HCT116 (cell line): ENCODE results near the gene PREX1. TPM values are rescaled to one million over a fixed set of nuclear protein-coding genes. Genes with fewer than 3 reads are reported as not detected.

ENCODE experiments used
- ATAC-seq: fragments of 200-7000 bp; cut with Tn5 transposase; 2 replicates; pipeline ENCODE4 v1.9.1; 2020; ENCODE audit warnings: mild to moderate bottlenecking, moderate library complexity
- BruUV-seq: library from RNA; stranded (reverse); fragments of 400-500 nt; replicated peaks from 2 replicates; lab custom pipeline; 2021; lab: Mats Ljungman, UMichigan
- CTCF ChIA-PET: fragments of 300-600 bp; sonication (Branson Sonifier 250); formaldehyde crosslinking; loops from one replicate; lab custom pipeline; 2021; ENCODE audit warnings: antibody characterized with exemption; lab: Charles Lee
- POLR2A ChIA-PET: fragments of 300-600, 350-600 bp; sonication (Branson Sonifier 250); formaldehyde crosslinking; loops from one replicate; lab custom pipeline; 2021; ENCODE audit warnings: antibody characterized with exemption; lab: Charles Lee
- RAD21 ChIA-PET, 2 experiments: fragments of 300-600 bp; sonication (Branson Sonifier 250); formaldehyde crosslinking; loops; one replicate each; lab custom pipeline; 2023; ENCODE audit warnings: low total read pairs in 2 of 2; ENCODE audit not compliant: uncharacterized antibody in 2 of 2, unreplicated experiment in 2 of 2, low non-redundant PET in 1 of 2; lab: Charles Lee
- DNase-seq: peaks from one replicate; pipeline ENCODE4 v3.0.0-alpha.2; 2010; ENCODE audit warnings: low read depth, low spot score
- H2AFZ ChIP-seq: fragments of 200-600 bp; shearing (Covaris generic), sonication (generic); 2 replicates; pipeline ENCODE4 v1.6.1; 2017; ENCODE audit warnings: low read depth, mixed run types, mixed read lengths, antibody characterized with exemption, low read length; ENCODE audit not compliant: poor library complexity, severe bottlenecking
- H3K27ac ChIP-seq: 2 replicates; pipeline ENCODE4 v1.5.1; 2012; ENCODE audit warnings: low read depth, low read length
- H3K27me3 ChIP-seq: fragments of 200-600 bp; sonication (generic); 2 replicates; pipeline ENCODE4 v1.6.1; 2016; ENCODE audit warnings: mixed run types, low read length, mixed read lengths; ENCODE audit not compliant: insufficient read depth
- H3K36me3 ChIP-seq, 2 experiments: fragments of 200-500 bp in 1 of 2; fragments of 200-600 bp in 1 of 2; sonication (Bioruptor generic) in 1 of 2; sonication (generic) in 1 of 2; 2 replicates each; pipeline versions ENCODE4 v1.5.1 to v1.6.1; 2014 to 2016; ENCODE audit warnings: low read length in 2 of 2, inconsistent platforms in 1 of 2, mixed read lengths in 1 of 2, mixed run types in 1 of 2; ENCODE audit not compliant: insufficient read depth in 2 of 2, control insufficient read depth in 1 of 2
- H3K4me1 ChIP-seq, 2 experiments: fragments of 200-600 bp in 1 of 2; sonication (generic) in 1 of 2; 2 replicates each; pipeline versions ENCODE4 v1.5.1 to v1.6.1; 2012 to 2017; ENCODE audit warnings: low read length in 2 of 2, inconsistent platforms in 1 of 2, mild to moderate bottlenecking in 1 of 2, mixed read lengths in 1 of 2, mixed run types in 1 of 2, moderate library complexity in 1 of 2; ENCODE audit not compliant: insufficient read depth in 2 of 2, control insufficient read depth in 1 of 2
- H3K4me2 ChIP-seq: fragments of 200-600 bp; sonication (generic); 2 replicates; pipeline ENCODE4 v1.6.1; 2017; ENCODE audit warnings: mixed run types, low read length, mixed read lengths
- H3K4me3 ChIP-seq, 2 experiments: fragments of 200-600 bp in 1 of 2; sonication (generic) in 1 of 2; replicated peaks in 1 of 2; 2 replicates each; pipeline ENCODE4 v1.5.1; 2011 to 2016; ENCODE audit warnings: low read length in 2 of 2, control low read depth in 1 of 2, low read depth in 1 of 2, mild to moderate bottlenecking in 1 of 2, mixed read lengths in 1 of 2, mixed run types in 1 of 2
- H3K79me2 ChIP-seq: fragments of 200-600 bp; sonication (generic); 2 replicates; pipeline ENCODE4 v1.6.1; 2017; ENCODE audit warnings: mild to moderate bottlenecking, mixed run types, low read length, moderate library complexity, mixed read lengths; ENCODE audit not compliant: insufficient read depth
- H3K9ac ChIP-seq: fragments of 200-600 bp; sonication (generic); 2 replicates; pipeline ENCODE4 v1.6.1; 2016; ENCODE audit warnings: low read length, mixed read lengths
- H3K9me2 ChIP-seq: fragments of 200-600 bp; sonication (generic), shearing (Covaris generic); 2 replicates; pipeline ENCODE4 v1.6.1; 2017; ENCODE audit warnings: mixed run types, mild to moderate bottlenecking, moderate library complexity; ENCODE audit not compliant: insufficient read depth
- H3K9me3 ChIP-seq, 2 experiments: fragments of 200-500 bp in 1 of 2; fragments of 200-600 bp in 1 of 2; sonication (Bioruptor generic) in 1 of 2; sonication (generic) in 1 of 2; 2 replicates each; pipeline ENCODE4 v1.6.1; 2014 to 2017; ENCODE audit warnings: low read length in 2 of 2, mixed read lengths in 2 of 2, inconsistent platforms in 1 of 2, low read depth in 1 of 2, mild to moderate bottlenecking in 1 of 2, mixed run types in 1 of 2, moderate library complexity in 1 of 2; ENCODE audit not compliant: control insufficient read depth in 1 of 2, insufficient read depth in 1 of 2
- H4K20me1 ChIP-seq: fragments of 200-600 bp; sonication (generic), shearing (Covaris generic); 2 replicates; pipeline ENCODE4 v1.6.1; 2017; ENCODE audit warnings: mixed run types, mild to moderate bottlenecking, moderate library complexity; ENCODE audit not compliant: insufficient read depth
- CTCF ChIP-seq, 3 experiments: fragments of 200-600 bp in 1 of 3; sonication (generic) in 1 of 3; IDR thresholded peaks in 2 of 3; conservative IDR thresholded peaks in 1 of 3; 2 replicates each; pipeline ENCODE4 v1.5.1; 2012 to 2017; ENCODE audit warnings: low read depth in 2 of 3, low read length in 2 of 3, antibody characterized with exemption in 1 of 3, borderline replicate concordance in 1 of 3, control low read depth in 1 of 3, mild to moderate bottlenecking in 1 of 3, mixed read lengths in 1 of 3, mixed run types in 1 of 3, moderate library complexity in 1 of 3; ENCODE audit not compliant: insufficient read depth in 1 of 3
- RAD21 ChIP-seq: IDR thresholded peaks from 2 replicates; pipeline ENCODE4 v1.6.1; 2012; ENCODE audit warnings: low read depth, mild to moderate bottlenecking
- ZNF274 ChIP-seq: fragments of 200-500 bp; sonication (Bioruptor generic); IDR thresholded peaks from 2 replicates; pipeline ENCODE4 v1.6.1; 2014; ENCODE audit warnings: mild to moderate bottlenecking, low read depth, low read length, inconsistent platforms
- intact Hi-C: fragments of 100-400 bp; cut with micrococcal nuclease; formaldehyde crosslinking; loops from 2 replicates; pipeline ENCODE4 v1.10.0; 2022
- total RNA-seq: library from RNA; stranded (reverse); gene quantifications from one replicate; pipeline ENCODE4 v1.2.1, GENCODE V29; 2021; ENCODE audit not compliant: unreplicated experiment

The PREX1 gene
- total RNA-seq, 1 experiment from 2014 or later = 6.1 TPM

GRCh38 chr20:48657426-48658197 lies 170.2 kb downstream of the PREX1 start:
- no peak for TF ChIP-seq ZNF274
- TF ChIP-seq RAD21 = peak; percentile 96
- TF ChIP-seq CTCF (IDR thresholded peaks at IDR 0.05 in 2 of 3, conservative IDR thresholded peaks at IDR 0.05 in 1 of 3; ENCODE audit: borderline replicate concordance in 1 of 3, insufficient read depth in 1 of 3, low read depth in 2 of 3, low read length in 2 of 3) = peak; percentile 82 to 95 (median 90)
- TF ChIP-seq, all 23 proteins: peak for 2
- DNase-seq (peak; percentile 52), ATAC-seq (peak; percentile 87)
- H3K9me3 ChIP-seq = no peaks in the 10 kb centered on the region
- H3K4me2 ChIP-seq = no peak overlapping the region
- intact Hi-C loops = loop anchor here (1.0 kb wide), 1 partner anchor 248 kb away; no protein-coding TSS in a partner anchor
- no peak overlapping the region for H3K27ac ChIP-seq
- no peak overlapping the region for H3K4me3 ChIP-seq
- no peaks in the 10 kb centered on the region; a peak in 1 of 4 replicates for H3K4me1 ChIP-seq
- no peaks in the 10 kb centered on the region for H4K20me1 ChIP-seq
- H2AFZ ChIP-seq = no peak overlapping the region
- CTCF ChIA-PET = interaction anchor here (0.6 to 3.7 kb wide), 39 partner anchors 8 to 871 kb away, joined by 3 to 144 read pairs (median 4); partner anchors contain the start of genes ARFGEF2, DDX27 and PREX1
- H3K9me2 ChIP-seq = no peaks in the 10 kb centered on the region
- no peak overlapping the region for H3K9ac ChIP-seq
- POLR2A ChIA-PET = interaction anchor here (1.1 kb wide), 1 partner anchor 259 kb away, joined by 3 read pairs; no protein-coding TSS in a partner anchor
- BruUV-seq = no TSS peak
- no peaks in the 10 kb centered on the region for H3K36me3 ChIP-seq
- H3K27me3 ChIP-seq = no peaks in the 10 kb centered on the region
- no peaks in the 10 kb centered on the region for H3K79me2 ChIP-seq
- RAD21 ChIA-PET = interaction anchor here (0.6 to 1.3 kb wide), 14 partner anchors 41 to 463 kb away, joined by 3 to 14 read pairs (median 3); no protein-coding TSS in a partner anchor
